GM12878 (cell line): ENCODE results near the gene FHL3.

ENCODE experiments used
- CTCF ChIP-seq, 3 experiments: IDR thresholded peaks in 2 of 3; conservative IDR thresholded peaks in 1 of 3; 2 replicates each; pipeline ENCODE4 v1.5.1; 2011; ENCODE audit warnings: low read depth in 3 of 3, low read length in 3 of 3, mild to moderate bottlenecking in 3 of 3, control low read depth in 2 of 3, moderate library complexity in 2 of 3, inconsistent platforms in 1 of 3, mixed read lengths in 1 of 3; ENCODE audit not compliant: control insufficient read depth in 2 of 3, insufficient read depth in 1 of 3; ENCODE audit errors: extremely low read depth in 1 of 3
- ESRRA ChIP-seq: IDR thresholded peaks from 2 replicates; pipeline ENCODE4 v1.6.1; 2012; ENCODE audit warnings: mild to moderate bottlenecking, low read length, improper control_type of control experiment
- POLR2A ChIP-seq: IDR thresholded peaks from 2 replicates; pipeline ENCODE4 v1.6.1; 2011; ENCODE audit warnings: low read depth, mild to moderate bottlenecking, low read length
- YBX1 ChIP-seq: fragments of 450-650 bp; IDR thresholded peaks from 2 replicates; pipeline ENCODE4 v1.6.1; 2016; ENCODE audit warnings: antibody characterized with exemption

DNA sequence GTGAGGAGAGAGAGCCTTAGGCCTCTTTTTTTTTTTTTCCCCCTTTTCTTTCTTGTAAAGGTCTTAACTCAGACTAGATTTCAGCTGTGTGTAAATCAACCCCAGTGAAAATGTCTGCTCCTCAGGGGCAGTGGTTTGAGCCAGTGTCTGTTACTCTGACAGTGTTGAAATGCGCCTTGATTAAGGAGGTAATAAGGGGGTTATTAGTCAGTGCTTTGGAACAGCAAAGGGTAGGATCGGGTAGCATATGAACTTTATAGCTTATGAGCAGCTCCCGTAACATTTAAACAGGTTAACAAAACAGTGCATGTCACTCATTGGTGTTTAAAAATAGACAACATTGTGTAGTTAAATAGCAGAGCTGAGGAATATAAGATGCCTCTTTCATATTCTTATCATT is 17.5 kb upstream of the FHL3 start:
- TF ChIP-seq YBX1 (no peak), ESRRA (no peak), CTCF (IDR thresholded peaks at IDR 0.05 in 2 of 3, conservative IDR thresholded peaks at IDR 0.05 in 1 of 3; ENCODE audit: control insufficient read depth in 2 of 3, extremely low read depth in 1 of 3, insufficient read depth in 1 of 3, low read depth in 3 of 3, low read length in 3 of 3) (no peak), POLR2A (no peak)
